ENCODE measurements around the gene IDH3G.

- no peak for TF ChIP-seq CTCF (tag by site-specific recombination; IDR thresholded peaks at IDR 0.05)
- TF ChIP-seq ZNF658 (tag by site-specific recombination; IDR thresholded peaks at IDR 0.05) = no peak
- no peak for TF ChIP-seq ZNF311 (tag by site-specific recombination; IDR thresholded peaks at IDR 0.05; ENCODE audit: borderline replicate concordance)
- TF ChIP-seq ZNF449 (tag by site-specific recombination; IDR thresholded peaks at IDR 0.05) = no peak
Observed at GRCh38 chrX:153767674-153768055, 26.5 kb downstream of the IDH3G start.

All from HEK293 (cell line).